GM19023 (cell line): ENCODE data around the gene PPP2R2C.

Source experiments
- ATAC-seq: cut with Tn5 transposase; IDR thresholded peaks from one replicate; pipeline ENCODE4 v1.9.1; 2021; ENCODE audit warnings: mild to moderate bottlenecking, moderate library complexity; ENCODE audit not compliant: unreplicated experiment

Gene PPP2R2C

DNA sequence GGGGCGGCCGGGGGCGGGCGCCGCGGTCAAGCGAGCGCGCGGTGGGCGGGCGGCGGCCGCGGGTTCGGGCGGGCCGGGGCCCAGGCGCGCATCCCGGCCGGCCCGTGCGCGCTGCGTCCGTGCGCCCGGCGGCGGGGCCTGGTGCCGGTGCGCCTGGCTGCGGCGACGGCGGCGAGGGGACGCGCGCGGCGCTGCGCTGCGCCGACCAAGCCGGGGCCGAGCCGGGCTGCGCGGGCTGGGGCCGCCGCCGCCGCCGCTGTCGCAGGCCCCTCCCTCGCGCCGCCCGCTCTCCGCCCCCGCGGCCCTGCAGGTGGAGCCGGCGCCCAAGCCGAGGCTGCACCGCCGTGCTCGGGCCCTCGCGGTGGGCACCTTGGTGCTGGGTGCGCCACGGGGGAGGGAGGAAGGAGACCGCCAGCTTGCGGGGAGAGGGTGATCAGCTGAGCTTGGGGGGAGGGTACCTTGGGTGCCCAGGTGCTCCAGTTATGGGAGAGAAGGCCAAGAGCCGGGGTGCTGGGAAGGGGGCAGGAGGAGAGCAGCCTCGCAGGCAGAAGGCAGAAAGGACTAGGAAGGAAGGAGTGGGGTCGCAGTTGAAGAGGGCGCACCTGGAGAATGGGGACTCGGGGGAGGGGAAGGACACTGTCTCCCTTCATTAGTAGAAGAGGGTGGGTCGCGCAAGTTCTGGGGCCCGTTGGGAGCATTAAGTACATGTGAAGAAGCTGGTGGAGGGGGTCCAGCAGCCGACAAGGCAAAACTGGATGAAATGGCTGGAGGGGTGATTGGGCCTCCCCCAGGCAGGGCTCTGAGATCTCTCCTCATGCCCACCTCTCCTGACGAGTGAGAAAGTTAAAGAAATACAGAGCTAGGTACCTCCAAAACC is at the start of gene PPP2R2C:
Gene PPP2R2C, minus strand, starts transcription at position 228 of the 877 bp plus-strand sequence. CDS start 385 bp downstream, outside the sequence.
- ATAC-seq: no peak

DNA sequence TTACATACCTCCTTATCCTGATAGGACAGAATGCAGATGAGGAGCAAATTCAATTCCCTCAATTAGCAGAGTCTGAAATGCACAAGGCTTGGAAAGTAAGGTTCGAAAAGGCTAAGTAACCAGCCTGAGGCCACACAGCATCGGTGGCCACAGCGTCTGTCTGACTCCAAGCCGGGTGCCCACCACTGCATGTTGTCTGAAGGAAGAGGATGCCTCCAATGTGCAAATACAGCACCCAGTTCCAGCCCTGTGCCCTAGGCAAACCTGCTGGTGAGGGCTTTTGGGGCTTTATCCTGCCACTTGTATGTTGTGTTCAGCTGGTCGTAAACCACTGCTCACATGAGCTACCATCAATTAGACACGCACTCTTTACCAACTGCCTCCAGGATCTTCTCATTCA is 48.6 kb upstream of the PPP2R2C start:
- no peak for ATAC-seq

DNA sequence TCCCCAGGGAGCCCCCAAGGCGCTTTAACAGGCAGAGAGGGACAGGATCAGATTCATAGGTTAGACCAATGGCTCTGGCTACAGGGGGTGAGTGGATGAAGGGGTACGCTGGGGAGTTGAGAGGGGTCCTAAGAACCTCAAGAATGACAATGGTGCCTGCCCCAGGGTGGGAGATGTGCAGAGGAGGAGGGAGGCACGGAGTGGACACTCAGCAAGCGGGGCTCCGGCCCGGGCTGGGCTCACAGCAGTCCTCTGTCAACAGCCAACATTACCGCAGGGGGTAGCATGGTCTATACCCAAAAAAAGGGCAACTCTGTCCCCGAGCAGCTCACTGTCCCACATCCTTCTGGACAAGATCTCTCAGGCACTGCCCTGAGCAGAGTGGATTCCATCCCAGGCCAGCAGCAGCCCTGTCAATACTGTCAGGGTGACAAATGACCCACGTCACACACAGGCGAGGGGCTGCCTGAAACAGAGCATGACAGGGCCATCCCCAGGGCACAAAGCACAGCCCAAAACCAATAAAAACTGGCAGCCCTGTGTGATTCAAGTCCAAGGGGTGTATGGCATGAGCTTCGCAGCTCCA is 47.7 kb upstream of the PPP2R2C start:
- no peak for ATAC-seq

DNA sequence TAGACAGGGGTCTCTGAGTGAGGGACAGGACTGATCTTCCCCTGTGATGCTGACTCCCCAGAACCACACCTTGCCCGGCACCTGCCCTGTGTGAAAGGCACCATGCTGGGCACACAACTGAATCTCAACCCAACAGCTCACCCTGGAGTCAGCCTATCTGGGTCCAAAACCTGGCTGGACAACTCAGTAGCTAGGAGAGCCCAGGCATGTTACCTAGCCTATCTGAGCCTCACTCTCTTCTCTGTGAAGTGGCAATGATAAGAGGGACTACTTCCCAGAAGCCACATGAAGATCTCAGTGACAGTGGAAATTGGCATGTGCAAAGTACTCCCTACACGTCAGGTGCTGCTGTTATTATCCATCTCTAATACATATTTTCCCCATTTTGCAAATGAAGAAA is 44.8 kb upstream of the PPP2R2C start:
- no peak for ATAC-seq

DNA sequence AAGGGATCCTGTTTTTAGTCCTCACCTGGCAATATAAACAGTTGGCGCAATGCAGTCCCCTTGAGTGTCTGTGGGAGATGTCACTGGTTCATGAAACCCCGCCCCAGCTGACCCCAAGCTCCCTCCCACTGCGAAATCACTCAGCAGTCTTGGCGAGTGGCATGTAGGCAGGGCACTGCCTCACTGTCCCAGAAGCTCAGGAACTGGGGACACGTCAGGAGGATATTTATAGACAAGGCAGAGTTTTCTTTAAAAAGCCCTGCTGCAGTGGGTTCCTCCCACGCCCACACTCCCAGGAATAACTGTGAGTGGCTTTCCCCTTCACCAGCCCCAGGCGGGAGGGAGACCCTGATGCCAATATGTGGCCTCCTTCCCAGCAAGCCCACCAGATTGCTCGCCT is 44.3 kb upstream of the PPP2R2C start:
- ATAC-seq: no peak

DNA sequence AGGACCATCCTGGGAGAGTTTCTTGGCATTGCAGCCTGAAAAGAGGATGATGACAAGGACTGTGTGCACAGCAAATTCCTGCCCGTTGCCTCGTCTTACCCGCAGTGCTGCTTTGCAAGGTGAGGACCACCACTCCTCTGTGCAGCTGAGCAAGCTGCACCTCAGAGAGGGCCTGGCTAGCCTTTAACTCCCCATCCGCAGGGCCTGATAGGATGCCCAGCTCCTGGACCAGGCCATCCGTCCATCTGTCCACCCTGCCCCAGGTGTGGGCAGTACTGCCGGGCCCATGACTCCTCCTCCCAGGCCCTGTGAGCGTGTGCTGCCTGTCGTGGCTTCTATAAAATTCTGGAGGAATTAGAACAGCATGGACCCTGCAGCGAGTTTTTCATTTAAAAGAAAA is 43.9 kb upstream of the PPP2R2C start:
- no peak for ATAC-seq

DNA sequence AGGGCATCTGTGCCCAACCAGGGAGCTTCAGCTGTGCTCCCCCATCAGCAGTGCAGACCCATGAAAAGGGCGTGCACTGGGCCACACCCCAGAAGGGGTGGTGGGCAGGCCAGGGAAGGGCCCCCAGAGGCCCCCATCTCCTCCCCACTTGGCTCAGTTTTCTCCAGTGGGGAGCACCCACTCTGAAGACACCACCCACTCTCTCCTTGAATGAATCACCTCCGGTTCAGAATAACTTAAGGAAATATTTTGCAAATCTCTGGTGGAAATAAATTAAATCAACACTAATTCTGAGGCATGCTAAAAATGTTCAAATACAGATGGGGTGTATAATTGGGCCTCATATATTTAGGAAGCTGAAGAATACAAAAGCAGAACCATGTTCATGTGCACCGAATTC is 41.3 kb upstream of the PPP2R2C start:
- ATAC-seq: no peak

DNA sequence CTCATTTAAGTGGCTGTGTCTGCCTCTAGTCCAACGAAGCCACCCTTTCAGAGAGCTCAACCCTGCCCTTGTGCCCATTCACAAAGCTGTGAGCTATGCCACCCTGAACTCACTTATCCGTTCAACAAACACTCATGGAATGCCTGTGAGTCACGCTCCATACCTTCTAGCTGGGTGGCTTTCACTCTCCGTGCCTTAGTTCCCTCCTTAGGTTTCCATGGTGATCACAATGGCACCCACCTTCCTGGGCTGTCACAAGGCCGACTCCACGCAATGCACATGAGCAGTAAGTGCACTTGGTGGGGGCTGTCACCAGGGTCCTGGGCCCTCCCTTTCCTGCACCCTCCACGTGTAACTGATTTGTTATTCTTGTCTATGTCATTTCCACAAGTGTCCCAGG is 37.2 kb upstream of the PPP2R2C start:
- no peak for ATAC-seq

DNA sequence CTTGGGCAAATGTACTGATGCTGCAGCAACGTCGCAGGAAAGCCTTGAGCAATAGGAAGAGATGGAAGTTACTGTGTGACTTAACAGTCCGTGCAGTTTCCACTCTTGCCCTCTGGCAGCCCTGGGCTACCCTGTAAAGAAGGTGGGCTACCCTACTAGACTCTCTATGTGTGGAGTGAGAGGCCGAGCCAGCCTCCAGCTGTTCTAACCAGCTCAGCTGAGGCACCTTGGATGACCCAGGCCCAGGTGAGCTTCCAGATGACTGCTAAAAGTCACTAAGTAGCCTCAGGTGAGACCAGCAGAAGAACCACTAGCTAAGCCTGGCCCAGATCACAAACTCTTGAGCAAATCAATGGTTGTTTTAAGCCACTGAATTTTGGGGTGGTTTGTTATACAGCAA is 34.9 kb upstream of the PPP2R2C start:
- ATAC-seq: no peak

DNA sequence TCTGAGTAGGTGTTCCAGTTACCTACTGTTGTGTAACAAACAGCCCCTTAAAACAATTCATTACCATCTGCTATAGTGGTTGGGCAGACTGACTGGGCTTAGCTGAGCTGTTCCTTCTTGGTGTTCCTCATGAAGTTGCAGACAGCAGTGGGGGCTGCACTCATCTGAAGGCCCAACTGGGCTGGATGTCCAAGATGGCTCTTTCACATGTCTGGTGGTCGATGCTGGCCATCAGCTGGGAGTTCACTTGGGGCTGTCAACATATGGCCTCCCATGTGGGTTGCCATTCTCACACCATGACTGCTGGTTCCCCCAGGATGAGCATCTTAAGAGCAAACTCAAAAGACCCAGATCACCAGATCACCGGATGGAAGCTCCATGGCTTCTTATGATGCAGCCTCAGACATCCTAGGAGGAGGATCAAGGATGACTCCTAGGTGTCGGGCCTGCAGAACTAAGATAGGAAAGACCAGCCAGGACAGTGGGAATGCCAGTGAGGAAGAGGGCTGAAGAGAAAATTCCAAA is 34.3 kb upstream of the PPP2R2C start:
- ATAC-seq: no peak

DNA sequence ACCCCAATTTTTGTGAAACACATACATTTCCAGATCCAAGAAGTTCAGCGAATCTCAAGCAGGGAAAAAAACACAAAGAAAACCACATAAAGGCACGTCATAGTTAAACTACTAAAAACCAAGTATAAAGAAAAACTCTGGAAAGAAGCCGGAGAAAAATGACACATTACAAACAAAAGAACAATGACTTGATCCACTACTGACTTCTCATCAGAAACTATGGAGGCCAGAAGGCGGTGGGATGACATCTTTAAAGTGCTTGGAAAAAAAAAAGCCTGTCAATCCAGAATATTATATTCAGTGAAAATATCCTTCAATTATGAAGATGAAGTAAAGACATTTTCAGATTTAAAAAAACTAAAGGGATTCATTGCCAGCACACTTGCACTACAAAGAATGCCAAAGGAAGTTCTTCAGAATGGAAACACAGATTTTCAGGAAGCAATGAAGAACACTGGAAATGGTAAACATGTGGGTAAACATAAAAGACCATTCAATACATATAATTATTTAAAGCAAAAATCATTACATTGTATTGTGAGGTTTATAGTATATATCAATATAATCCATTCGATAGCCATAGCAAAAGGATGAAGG is 32.6 kb upstream of the PPP2R2C start:
- ATAC-seq: no peak

DNA sequence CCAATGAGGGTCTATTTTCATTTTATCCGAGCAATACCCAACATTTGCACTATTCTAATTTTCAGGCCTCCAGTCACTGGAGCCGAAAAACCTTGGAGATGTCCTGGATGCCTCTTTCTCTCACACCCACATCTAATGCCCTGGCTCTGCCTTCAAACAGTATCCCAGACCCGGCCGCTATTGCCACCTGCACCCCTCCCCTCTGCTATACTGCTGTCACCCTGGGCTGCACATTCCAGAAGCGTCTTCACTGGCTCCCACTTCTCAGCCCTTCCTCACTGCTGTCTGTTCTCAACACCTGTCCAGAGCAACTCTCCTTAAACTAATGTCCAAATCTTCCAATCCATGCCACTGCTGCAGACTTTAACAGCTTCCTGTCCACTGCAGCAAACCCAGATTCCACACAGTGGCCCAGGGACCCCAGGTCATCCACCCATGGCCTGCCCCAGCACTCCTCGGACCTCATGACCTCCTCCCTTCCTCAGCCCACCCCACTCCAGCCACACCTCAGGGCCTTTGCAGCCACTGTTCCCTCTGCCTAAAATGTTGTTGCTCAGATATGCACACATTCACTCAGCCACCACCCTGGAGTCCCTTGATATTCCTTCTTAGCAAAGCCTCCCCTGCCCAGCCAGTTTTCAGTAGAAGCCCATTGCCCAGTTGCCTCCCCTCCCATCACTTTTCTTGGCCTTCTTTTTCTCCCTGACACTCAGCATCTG is 30.5 kb upstream of the PPP2R2C start:
- ATAC-seq: no peak

DNA sequence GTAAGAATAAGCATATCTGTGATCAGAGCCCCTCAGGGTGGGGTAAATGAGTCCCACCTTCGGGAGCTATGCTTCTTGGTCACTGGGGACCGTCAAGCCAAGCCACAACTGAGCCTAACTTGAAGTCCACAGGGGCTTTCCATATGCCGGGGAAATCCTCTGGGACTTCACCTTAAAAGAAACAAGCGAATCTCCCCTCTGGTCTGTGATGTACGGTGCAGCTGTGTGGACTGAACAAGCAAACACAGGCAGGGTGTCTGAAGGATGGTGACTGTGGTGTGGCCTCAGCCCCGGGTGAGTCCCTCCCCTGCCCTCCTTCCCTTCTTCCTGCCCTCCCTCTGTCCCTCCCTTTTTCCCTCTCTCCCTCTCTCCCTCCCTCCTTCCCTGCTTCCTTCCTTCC is 29.7 kb upstream of the PPP2R2C start:
- no peak for ATAC-seq

DNA sequence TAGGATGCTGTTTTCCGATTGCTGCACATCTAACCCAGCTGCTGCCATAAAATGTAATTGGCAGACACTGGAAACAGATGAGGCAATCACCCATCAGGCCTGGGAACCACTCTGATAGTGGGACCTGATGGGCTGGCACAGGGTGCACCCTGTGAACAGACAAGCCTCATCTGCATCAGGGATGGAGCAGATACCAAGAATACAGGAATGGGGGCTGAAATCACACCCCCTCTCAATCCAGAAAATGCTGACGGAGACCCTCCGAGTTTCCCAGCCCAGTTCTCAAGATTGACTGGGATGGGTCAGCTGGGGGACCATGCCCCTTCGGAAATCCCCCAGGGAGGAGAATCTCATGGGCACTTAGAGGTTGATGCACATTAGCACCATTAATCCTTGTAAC is 28.8 kb upstream of the PPP2R2C start:
- ATAC-seq: no peak

DNA sequence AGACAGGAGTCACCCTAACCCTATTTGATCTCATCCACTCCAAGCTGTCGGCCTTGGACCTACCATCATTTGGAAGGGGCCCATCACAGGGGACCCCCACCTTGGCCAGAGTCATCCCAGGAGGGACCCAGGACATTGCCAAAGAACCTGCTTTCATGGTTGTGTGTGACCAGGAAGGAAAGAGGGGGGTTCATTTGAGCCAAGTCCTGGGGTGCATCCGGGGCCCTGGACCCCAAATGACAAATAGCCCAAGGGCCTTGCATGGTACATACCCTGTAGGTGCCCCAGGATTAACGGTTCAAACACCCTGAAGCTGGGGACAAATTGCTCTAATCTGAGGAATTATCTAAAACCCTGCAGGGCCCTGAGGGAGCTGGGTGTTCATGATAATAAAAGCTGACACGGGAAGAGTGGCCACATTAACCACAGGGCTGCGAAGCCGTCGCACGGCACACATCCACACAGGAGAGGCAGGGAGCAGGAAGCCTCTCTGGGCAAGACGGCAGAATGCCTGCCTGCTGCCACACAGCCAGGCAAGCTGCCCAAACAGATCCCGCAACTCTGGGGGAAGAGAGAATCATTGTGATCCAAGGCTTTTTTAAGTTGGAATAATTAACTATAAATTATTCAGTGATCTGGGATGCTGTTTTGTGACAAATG is 28.2 kb upstream of the PPP2R2C start:
- ATAC-seq: no peak

DNA sequence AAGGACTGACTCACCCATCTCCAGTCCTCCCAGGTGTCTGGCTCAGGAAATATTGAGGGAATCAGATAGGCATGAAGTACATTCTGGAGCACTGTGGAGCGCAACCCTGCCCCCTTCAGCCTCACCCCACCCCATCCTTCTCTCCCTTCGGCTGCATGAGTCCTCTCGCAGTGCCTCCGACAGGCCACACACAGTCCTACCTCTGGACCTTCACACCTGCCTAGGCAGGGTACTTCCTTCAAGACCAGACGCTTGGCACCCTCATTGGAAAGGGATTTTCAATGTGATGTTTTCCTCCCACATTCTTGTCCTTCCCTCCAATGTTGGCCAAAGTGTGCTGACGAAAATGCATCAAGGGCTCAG is 26.8 kb upstream of the PPP2R2C start:
- ATAC-seq: no peak

DNA sequence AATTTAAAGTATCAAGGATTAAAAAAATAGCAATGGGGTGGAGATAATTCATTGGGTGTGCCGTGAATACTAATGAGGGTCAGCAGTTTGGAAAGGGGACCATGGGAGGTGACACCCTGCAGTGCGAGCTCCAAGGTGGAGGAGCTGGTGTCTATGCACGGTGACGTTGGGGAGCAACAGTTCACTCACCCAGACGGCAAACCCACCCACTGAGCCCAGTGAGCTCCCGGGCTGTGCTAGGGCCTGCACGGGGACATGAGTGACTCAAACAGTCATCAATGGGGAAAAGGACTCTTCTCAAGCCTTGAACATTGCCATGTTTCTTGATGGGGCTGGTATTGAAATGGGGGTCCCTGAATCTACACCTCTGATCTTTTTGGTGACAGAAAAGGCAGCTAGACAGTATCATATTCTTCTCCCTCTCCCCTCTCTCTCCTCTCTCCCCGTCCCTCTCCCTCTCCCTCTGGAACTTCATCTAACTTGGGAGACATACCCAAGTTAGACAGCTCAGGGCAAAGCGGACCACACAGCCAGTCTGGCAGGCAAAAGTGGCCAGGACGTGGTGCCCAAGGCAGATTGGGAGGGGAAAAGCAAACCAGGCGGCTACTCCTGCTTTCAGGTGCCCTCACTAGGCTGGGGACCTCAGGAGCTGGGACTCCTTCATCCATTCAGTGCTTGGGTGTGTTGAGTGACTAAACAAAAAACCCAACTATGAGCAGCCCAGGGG is 26.3 kb upstream of the PPP2R2C start:
- ATAC-seq: no peak

DNA sequence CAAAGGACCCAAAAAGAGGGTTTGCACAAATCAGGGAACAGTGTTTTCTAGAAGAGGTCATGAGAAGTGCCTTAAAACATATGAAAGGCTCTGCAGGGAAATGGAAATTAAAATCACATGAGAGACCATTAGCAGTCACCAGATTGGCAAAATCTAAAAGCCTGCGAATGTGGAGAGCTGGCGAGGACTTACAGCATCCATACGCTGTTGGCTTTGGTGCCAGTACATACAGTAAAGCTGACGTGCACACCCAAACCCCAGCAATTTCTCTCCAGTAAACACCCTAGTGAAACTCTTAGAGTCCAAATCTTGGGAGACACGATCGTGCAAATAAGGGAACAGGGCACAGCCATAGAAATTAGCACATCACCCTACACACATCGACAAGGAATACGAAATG is 25.4 kb upstream of the PPP2R2C start:
- ATAC-seq: no peak

DNA sequence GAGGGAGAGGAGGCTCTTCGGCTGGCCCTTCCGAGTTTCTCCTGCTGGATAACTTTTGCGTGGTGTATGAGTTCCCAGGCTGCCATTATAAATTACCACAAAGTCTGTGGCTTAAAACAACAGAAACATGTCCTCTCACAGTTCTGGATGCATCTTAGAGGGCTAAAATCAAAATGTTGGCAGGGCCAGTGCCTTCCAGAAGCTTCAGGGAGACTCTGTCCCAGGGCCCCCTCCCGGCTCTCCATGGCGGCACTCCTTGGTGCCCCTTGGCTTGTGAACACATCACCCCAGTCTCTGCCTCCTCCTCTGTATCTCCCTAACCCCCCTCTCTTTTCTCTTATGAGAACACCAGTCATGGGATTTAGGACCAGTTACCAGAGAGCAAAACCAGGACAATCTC is 23.3 kb upstream of the PPP2R2C start:
- no peak for ATAC-seq

DNA sequence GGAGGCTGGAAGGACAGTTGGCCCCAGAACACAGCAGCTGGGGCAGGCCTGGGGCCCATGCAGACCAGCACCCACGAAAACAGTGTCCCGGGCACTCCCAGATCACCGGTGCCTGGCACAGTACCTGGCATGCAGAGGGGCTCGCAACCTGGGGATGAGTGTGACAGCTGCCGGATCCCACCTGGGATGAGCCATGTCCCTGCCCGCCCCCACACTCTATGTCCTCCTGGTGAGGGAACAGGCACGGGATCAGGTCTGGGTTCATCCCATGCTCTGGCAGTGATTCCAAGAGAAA is 22.8 kb upstream of the PPP2R2C start:
- no peak for ATAC-seq
